ENCODE data around the gene KRT14.
"Not testable (repeated sequence)": the region's sequence is repeated elsewhere in the genome, so short reads cannot be mapped to it uniquely, and the experiment has no call there.

- not testable (repeated sequence) for TF ChIP-seq CTCF (conservative IDR thresholded peaks at IDR 0.05 in 1 of 2, IDR thresholded peaks at IDR 0.05 in 1 of 2; ENCODE audit: low read depth in 1 of 2, low read length in 2 of 2); EZH2 (IDR thresholded peaks at IDR 0.05; ENCODE audit: low read length, missing control alignments)
These were observed 41.3 kb upstream of the KRT14 start for GRCh38 chr17:41628073-41628370.

Measured in fibroblast of lung (primary cell).